Nucleus accumbens (tissue), 56 donors: ENCODE measurements around the gene LRFN2.

Source experiments
- DNase-seq, 56 donors: peaks; one replicate each; lab custom pipeline; 2025; lab: John Stamatoyannopoulos, UW

The LRFN2 gene

GRCh38 chr6:40480678-40481077 lies 106.5 kb downstream of the LRFN2 start:
- DNase-seq = no peak

- DNase-seq = no peak
Observed at GRCh38 chr6:40479706-40480105, 107.5 kb downstream of the LRFN2 start.

GRCh38 chr6:40477246-40478126 lies 109.7 kb downstream of the LRFN2 start:
- DNase-seq = peak in 14 of 56 donors; percentile 2 to 42 (median 14)

- no peak for DNase-seq
Observed at GRCh38 chr6:40476673-40477072, 110.5 kb downstream of the LRFN2 start.

- peak in 11 of 56 donors; percentile 5 to 17 (median 12) for DNase-seq
Observed at GRCh38 chr6:40474937-40475336, 112.2 kb downstream of the LRFN2 start.

- DNase-seq = peak in 13 of 56 donors; percentile 4 to 44 (median 17)
Observed at GRCh38 chr6:40473026-40473425, 114.1 kb downstream of the LRFN2 start.

- DNase-seq = no peak
Observed at GRCh38 chr6:40472353-40472752, 114.8 kb downstream of the LRFN2 start.

GRCh38 chr6:40471243-40471642 lies 115.9 kb downstream of the LRFN2 start:
- DNase-seq = no peak

GRCh38 chr6:40469323-40469722 lies 117.8 kb downstream of the LRFN2 start:
- DNase-seq = no peak

GRCh38 chr6:40466986-40467539 lies 120.1 kb downstream of the LRFN2 start:
- no peak for DNase-seq

GRCh38 chr6:40461643-40462042 lies 125.5 kb downstream of the LRFN2 start:
- no peak for DNase-seq

GRCh38 chr6:40460380-40460779 lies 126.8 kb downstream of the LRFN2 start:
- no peak for DNase-seq

GRCh38 chr6:40457261-40457660 lies 129.9 kb downstream of the LRFN2 start:
- DNase-seq = no peak

GRCh38 chr6:40456390-40457013 lies 130.7 kb downstream of the LRFN2 start:
- DNase-seq = no peak

GRCh38 chr6:40455686-40456389 lies 131.3 kb downstream of the LRFN2 start:
- no peak for DNase-seq

GRCh38 chr6:40450483-40450882 lies 136.7 kb downstream of the LRFN2 start:
- DNase-seq = no peak

GRCh38 chr6:40444811-40445210 lies 142.4 kb downstream of the LRFN2 start:
- DNase-seq = no peak

GRCh38 chr6:40444312-40444711 lies 142.9 kb downstream of the LRFN2 start:
- DNase-seq = no peak

- DNase-seq = no peak
Observed at GRCh38 chr6:40443842-40444241, 143.3 kb downstream of the LRFN2 start.

GRCh38 chr6:40442591-40442990 lies 144.6 kb downstream of the LRFN2 start:
- no peak for DNase-seq

GRCh38 chr6:40441150-40441549 lies 146.0 kb downstream of the LRFN2 start:
- DNase-seq = peak in 7 of 56 donors; percentile 2 to 34 (median 20)
